HepG2 (cell line): Measurements from ENCODE around the gene GALNT18.

Source experiments
- HOXA7 ChIP-seq: sonication (generic); formaldehyde crosslinking; IDR thresholded peaks from 2 replicates; pipeline ENCODE4 v1.8.1; 2022; ENCODE audit warnings: mild to moderate bottlenecking, missing genetic modification reagents, moderate library complexity
- PHF21A ChIP-seq: sonication (generic); formaldehyde crosslinking; IDR thresholded peaks from 2 replicates; pipeline ENCODE4 v1.5.0; 2020; ENCODE audit warnings: mild to moderate bottlenecking, missing genetic modification reagents
- ZNF766 ChIP-seq: sonication (generic); formaldehyde crosslinking; IDR thresholded peaks from 2 replicates; pipeline ENCODE4 v1.5.0; 2020; ENCODE audit warnings: missing genetic modification reagents, borderline replicate concordance

DNA sequence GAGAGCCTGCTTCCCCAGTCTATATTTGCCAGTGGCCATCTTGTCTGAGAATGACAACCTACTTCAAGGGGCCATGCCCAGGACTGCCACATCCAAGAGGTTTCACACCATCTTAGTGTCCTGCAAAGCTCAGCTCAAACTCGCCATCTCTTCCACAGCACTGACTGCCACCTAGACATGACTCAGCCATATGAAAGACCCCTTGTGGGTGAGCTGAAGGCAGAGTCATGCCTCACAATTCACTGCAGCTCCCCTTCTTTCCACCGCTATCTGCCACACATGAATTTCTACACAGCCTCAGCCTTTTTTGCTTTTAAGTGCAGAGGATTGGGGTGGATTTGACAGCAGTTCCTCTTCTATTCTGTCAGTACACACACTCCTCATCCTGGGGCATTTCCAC, 127.5 kb downstream of the GALNT18 start:
- TF ChIP-seq ZNF766 (CRISPR knock-in tag), result no peak
- no peak for TF ChIP-seq PHF21A
- TF ChIP-seq HOXA7 (CRISPR knock-in tag), result no peak
